Left kidney (tissue), 2 donors: Measurements from ENCODE around the gene DLX5. TPM values are rescaled to one million over a fixed set of nuclear protein-coding genes. Genes with fewer than 3 reads are reported as not detected.

Experiments
- DNase-seq: peaks from one replicate; pipeline ENCODE4 v3.0.0-alpha.2; 2013
- polyA plus RNA-seq: library from polyadenylated mRNA; unstranded; fragments of 120-200 nt; gene quantifications from one replicate; pipeline ENCODE4 v1.2.1, GENCODE V29; 2013; ENCODE audit not compliant: insufficient read length

DLX5 gene
- polyA plus RNA-seq, 1 donor = not detected

DNA sequence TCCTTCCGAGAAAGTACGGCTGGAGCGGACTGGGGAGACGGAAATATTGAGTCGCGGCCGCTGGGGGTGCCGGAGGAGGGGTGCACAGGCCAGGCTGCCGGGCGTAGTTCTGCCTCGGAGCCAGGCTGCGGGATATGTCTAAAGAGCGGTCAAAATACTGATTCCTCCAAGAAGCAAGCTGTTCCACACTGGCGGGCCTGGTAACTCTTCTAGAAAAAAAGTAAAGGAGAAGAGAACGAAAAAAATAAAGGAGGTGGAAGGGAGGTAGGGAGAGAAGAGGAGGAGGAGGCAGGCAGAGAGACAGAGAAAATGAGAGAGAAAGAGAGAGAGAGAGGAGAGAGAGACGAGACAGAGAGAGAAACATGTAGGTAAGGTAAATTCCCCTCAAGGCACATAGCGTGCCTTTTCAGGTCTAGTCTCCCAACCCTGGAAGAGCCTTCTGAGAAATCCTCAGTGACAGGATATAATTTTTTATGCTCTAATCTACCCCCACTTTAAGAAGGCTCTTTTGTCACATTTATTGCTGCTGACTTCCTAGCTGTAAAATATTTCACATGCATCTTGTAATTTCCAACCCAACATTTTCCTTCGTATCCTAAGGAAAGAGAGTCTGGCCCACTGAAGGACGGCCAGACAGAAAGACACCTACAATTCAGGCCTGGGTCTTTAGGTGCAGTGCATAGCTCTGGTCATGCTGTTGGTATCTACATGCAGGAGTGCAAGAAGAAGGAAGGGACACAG is 5.7 kb downstream of the DLX5 start:
- no peak for DNase-seq

DNA sequence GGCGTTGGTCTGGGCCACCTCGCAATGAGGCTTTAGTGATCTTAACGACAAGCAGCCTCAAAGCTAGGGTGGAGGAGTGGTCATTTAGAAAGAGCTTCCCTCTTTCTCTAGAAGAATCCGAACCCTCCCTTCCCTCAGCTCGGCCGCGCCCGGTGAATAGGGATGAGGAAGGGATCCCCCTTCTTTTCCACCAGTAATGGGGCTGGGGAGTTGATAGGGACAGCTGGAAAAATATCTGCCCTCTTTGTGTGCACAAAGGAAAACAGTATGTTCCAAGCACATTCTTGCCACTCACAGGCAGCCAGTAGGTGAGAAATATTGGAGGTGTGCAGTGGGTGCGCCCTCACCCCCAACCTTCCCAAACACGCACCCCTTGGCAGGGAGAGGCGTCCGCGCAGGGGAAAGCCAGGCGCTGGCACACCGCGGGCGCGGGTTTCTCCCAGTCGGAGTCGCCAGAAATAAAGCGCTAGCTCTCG is 6.5 kb downstream of the DLX5 start:
- DNase-seq = no peak

DNA sequence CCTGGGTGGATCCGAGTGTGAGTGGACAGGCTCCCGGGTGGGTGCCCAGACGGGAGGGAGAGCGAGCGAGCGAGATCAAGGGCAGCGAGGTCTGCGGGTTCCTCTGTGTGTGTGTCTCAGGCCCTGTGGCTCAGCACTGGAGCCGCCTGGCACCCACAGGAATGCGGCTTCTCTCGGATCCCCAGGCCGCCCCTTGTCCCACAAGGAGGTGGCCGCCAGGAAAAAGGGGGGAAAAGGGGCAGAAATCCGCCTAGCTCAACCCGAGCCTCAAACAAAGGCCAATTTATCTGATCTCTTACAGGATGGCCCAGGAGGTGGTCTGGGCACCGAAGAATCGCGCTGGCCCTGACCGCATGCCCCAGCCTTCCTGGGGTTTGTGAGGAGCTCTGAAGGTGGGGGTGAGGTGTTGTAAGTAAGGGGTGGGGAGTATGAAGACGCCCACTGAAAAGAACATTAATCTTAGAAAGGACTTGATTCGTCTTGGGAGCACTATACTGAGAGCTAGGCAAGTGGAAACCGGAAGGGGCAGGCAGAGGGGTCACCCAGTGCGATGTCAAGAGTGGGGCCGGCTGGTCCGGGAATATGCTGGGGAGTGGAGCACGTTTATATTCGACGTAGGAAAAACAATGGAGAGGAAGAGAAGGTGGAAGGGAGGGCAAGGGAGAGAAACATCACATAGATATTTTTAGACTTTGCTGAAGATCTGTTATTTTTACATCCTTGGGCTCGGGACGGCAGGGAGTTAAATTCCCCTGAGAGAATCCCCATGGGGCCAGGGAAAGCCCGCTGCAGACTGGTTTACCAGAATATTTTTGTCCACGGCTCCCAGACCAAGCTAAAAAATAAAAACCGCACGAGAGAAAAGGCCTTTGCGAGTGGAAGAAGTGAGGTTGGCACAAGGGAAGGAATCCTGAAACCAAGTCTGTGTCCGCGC is 7.2 kb downstream of the DLX5 start:
- DNase-seq = no peak

- DNase-seq = no peak
Observed at GRCh38 chr7:97016381-97017191, 8.0 kb downstream of the DLX5 start.

DNA sequence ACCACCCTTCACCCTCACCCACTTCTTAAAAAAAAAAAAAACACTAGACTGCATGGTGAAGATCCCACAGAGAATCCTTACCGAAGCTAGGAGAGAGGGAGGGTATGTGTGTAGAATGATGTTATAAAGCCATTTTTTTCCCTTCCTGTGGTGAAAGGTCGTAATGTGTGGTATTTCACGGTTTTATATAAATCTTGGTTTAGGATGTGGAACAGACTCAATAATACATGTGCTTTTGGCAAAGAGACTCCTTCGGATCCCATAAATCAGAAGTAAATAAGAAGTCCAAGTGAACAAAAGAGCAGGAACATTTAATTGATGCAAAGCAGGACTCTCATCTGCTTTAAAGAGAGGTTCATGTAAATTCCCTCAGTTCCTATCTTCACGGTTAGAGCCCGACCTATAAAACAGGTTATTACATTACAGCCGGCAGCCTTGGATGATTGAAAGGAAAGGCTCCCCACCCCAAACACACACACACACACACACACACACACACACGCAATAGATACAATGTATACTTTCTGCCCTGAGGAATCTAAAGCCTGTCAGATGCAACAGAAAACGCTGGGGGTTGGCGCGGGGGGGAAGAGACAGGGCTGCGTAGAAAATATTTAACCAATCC is 8.8 kb downstream of the DLX5 start:
- DNase-seq = no peak

DNA sequence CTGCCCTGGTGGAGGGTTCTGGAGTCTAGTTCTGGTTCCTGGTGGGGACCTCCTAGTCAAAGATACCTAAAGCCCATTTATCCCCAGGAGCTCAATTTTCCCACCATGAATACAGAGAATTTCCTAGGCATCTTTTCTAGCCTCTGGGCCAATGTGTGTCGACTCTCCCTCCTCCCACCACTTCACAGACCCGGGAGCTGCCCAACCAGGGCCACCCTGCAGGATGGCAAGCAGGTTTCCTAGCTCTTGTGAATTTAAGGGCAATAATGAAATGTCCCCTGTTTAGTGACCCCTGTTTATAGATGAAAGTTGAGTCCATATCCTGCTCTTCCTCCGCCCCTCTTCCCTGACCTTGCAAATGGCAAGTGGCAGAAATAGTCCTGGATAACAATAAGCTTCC is 9.4 kb downstream of the DLX5 start:
- DNase-seq = no peak

DNA sequence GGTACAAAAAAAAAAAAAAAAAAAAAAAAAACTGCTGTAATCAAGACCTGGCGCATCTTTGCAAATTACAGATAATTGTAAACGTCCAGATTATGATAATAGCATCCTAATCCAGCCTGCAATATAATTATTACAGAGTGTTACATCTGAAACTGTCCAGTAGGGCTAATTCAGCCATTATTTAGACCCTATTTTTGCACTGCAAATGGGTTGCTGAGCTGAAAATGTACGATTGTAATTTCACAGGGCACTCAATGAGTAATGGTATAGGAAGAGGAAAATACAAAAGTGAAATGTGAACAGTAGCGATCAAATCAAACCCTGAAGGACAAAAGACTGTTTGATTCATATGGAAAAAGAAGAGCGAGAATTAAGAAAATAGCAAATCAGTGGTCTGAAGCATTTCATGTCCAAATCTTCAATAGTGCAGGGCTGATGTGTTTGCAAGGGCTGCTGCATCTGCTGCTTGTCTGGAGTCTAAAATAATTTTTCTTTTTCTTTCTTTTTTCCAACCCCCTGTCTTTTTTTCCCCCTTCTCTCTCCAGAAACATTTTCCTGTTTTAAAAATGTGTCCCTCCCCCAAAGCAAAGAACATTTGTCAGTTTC is 10.4 kb downstream of the DLX5 start:
- DNase-seq = no peak

DNA sequence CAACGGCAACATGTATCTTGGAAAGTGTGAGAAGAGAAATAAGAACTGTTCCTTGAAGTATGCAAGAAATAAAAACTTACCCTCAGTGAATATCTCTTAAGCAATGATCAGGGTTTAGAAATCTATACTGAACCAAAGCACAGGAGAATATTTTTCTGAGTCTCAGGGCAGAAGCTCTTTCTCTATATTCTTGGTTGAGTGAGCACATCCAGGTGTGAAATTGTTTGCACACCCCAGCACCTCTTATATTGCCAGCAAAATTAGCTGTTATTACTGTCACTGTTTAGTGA is 10.8 kb downstream of the DLX5 start:
- no peak for DNase-seq

GRCh38 chr7:97013134-97013844 is 11.3 kb downstream of the DLX5 start:
- no peak for DNase-seq

- no peak for DNase-seq
Observed at GRCh38 chr7:97012365-97013133, 12.1 kb downstream of the DLX5 start.

GRCh38 chr7:97011536-97012364 is 12.9 kb downstream of the DLX5 start:
- DNase-seq = no peak

- no peak for DNase-seq
Observed at GRCh38 chr7:97011104-97011503, 13.5 kb downstream of the DLX5 start.

- no peak for DNase-seq
Observed at GRCh38 chr7:97009753-97010732, 14.6 kb downstream of the DLX5 start.

- DNase-seq = no peak
Observed at GRCh38 chr7:97008275-97008917, 16.2 kb downstream of the DLX5 start.

DNA sequence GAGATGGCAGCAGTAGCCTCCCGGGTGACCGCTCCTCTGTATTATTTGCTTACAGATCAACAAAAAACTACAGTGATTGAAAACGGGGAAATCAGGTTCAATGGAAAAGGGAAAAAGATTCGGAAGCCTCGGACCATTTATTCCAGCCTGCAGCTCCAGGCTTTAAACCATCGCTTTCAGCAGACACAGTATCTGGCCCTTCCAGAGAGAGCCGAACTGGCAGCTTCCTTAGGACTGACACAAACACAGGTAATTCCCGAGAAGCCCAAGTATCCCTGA is 17.1 kb downstream of the DLX5 start:
- DNase-seq = no peak

GRCh38 chr7:97006816-97007582 is 17.6 kb downstream of the DLX5 start:
- DNase-seq = no peak
